Stimulated activated CD8-positive, alpha-beta memory T cell treated with anti-CD3 and anti-CD28 coated beads, Interleukin-4, amount 100 ng/mL, for 4 hours (primary cell): ENCODE data around the gene KIAA0753.

Experiments
- DNase-seq, 2 donors: peaks; one replicate each; pipeline ENCODE4 v3.0.0-alpha.2; 2020; ENCODE audit warnings: low read depth in 2 of 2, low spot score in 1 of 2

KIAA0753 gene

DNA sequence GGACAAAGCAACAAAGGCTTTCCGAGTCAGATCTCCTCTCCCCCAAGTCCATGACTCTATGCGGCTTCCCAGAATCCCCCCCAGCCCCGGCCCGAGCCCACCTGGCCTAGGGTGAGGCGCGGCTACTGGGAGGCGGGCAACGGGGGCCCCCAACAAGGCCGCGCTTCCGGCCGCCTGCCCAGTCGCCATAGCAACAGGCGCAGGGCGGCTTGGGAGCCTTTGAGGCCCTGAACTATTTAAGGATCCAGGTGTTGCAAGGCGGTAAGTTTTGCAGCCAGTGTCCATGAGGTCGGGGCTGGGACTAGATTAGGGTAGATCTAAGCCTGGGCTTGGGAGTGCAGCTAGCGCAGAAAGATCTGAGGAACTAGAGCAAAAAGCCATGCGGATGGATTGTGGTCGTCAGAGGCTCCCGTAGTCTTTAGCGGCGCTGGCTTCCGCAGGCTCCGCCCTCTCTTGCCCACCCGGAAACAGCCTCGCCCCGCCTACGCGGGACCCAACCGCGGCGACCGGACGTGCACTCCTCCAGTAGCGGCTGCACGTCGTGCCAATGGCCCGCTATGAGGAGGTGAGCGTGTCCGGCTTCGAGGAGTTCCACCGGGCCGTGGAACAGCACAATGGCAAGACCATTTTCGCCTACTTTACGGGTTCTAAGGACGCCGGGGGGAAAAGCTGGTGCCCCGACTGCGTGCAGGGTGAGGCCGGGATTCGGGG, at the start of gene KIAA0753, which contains the start of gene TXNDC17:
KIAA0753 (minus strand) TSS at position 176 of the 711 bp plus-strand sequence. CDS start 5,608 bp downstream, outside the sequence.
TXNDC17 (plus strand) TSS at position 525 of the 711 bp plus-strand sequence; CDS start at position 548, 23 bp downstream.
- DNase-seq: peak; percentile 81 to 83

DNA sequence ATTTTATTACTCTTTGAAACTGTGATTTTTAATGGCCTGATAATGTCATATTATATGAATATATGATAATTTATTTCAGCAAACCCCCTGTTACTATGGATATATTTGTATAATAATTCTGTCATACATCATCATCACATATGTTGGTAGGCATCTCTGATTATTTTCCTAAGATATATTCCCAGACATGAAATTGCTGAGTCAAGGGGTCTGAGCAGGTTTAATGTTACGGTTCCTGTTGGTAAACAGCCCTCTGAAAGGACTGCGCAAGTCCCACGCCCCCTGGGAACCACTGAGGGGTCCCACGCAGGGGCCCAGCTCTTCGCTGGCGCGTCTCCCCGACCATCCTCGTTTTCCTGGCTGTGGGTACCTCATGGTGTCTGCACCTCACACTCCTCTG, 48.4 kb upstream of the KIAA0753 start:
- no peak for DNase-seq

DNA sequence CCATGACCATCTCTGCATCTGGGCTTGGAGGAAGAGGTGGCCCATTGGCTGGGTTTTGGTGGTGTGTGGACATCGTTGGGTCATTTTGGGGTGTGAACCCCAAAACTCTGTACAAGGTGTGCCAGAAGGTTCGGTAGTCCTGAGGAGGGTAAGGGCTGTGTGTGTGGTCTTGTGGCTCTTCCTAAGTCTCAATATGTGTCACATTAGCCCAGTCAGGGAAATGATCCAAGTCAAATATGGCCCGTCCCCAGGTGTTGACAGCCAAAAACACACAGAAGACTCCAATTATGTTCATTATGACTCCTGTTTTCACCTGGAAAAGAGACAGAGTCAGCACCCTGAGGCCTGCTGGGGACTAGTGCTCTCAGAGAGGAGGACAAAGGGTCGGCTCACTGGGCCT, 45.5 kb upstream of the KIAA0753 start:
- no peak for DNase-seq

DNA sequence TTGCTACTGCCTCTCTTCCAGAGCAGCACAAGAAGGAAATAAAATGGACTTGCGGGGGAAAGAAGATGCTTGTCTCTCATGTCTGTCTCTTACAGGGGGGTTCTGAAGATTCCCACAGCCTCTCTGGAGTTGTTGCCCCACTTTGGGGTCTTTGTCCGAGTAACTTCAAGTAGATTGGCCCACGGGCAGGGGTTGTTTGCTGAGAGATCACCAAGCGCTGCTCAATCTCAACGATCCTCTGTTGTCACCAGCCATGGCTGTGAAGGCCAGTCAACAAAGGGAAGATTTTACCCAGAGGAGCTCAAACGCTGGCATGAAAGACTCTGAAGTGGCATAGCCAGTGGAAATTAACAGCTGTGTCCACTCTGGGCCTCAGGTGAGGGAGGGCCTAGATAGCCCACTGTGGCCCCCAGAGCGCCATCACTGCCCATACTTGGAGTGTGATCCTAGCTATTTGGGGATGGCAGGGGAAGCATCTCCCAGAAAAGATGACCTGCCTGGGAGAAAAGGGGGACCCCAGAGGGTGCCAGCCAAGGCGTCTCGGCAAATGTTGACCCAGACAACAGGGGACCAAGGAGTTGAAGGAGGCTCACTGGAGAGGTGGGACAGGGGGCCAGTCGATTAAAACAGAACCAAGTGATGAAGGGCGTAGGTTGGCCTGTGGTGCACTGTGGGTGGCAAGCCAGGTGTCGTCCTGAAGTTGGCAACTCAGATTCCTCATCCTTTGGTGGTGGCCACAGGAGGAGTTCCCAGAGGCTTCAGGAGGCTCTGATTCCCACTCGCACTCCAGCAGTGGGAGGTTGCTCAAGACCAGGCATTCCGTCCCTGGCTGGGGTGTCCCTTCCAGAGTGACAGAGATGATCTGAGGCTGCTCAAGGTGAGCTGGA, 44.6 kb upstream of the KIAA0753 start:
- no peak for DNase-seq

DNA sequence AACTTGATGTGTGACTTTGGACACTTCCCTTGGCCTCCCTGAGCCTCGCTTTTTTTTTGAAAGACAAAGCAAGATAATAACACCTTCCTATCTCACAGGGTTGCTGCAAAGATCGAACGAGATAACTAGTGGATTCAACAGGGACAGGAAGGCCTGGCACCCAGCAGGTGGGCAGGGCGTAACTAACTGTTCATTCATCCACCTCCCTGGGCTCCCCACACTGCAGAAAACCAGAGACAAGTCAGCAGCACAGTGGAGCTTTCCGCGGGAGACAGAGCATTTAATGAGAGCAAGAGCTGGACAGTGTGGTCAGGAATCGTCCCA, 43.9 kb upstream of the KIAA0753 start:
- no peak for DNase-seq

DNA sequence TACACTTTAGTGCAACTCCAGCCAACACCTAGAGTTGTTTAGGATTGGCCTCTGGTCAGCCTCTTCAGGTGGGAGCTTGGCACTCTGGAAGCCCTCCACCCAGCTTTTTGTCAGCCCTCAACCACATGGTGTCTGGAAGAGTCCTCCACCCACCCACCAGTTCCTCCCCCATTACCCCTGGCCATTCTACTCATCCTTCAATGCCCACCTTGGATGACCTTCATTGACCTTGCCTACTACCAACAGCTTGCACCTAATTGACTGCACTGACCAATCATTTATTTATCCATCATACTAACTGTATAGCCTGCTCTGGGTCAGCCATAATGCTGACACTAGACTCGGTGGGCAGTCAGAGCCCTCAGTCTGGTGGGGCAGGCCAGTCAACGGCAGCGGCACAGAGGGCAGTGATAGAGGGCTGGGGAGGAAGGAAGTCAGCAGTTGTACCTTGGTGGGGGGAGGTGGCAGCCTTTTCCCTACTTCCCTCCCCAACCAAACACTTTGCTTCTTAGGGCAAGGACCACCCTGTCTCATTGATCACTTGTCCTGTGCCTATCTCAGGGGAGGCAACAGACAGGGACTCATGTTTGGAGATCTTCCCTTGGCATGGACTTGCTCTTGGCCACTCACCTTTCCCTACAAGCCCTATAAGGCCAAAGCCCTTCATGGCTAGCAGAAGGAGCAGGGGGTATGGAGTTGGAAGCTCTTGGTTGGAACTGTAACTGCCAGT, 43.4 kb upstream of the KIAA0753 start:
- no peak for DNase-seq

DNA sequence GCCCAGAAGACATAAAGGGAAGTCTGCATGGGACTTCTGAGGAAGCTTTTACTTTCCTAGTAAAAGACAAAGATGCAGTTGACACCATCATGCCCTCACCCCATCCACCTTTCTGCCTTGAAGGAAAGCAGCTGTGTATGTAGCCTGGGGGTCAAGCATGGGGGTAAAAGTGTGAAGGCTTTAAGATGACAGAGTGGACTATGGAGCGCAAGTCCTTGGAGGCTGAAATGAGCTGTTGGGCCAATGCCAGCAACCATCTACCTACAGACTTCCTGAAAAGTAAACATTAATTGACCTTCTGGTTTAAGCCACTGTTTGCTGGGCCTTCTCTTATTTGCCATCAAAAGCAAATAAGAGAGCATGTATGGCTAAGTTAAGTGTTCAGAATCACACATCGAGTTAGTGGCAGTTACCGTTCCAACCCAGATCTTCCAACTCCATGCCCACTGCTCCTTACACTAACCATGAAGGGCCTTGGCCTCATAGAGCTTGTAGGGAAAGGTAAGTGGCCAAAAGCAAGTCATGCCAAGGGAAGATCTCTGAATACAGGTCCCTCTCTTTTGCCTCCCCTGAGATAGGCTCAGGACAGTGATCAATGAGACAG, 42.7 kb upstream of the KIAA0753 start:
- no peak for DNase-seq

DNA sequence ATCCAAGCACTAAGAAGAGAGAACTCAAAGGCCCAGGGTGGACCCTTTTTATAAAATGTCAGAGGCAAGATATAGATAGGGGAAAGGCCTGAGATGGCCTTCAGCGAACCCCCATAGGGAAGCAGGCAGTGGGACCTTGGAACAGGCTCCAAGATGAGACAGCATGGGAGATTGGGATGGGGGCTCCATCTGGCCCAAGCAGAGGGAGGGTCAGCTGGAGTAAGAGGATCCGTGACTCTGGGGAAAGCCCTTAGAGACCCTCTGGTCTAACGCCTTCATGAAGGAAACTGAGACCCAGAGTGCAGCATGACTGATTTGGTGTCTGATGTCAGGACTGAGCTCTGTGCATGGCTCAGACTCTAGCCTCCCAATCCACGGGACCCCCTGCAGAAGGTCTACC, 41.8 kb upstream of the KIAA0753 start:
- no peak for DNase-seq

DNA sequence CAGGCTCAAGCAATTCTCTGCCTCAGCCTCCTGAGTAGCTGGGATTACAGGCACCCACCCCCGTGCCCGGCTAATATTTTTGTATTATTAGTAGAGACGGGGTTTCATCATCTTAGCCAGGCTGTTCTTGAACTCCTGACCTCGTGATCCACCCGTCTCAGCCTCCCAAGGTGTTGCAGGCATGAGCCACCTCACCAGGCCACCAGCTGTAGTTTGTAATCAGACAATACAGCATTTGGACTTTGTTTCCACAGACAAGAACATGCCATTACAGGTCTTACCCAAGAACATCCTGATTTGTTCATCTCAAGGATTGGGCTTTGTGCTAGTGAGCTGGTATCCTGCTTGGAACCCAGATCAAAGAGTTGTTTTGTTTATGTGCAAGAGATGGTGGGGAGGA, 41.2 kb upstream of the KIAA0753 start:
- no peak for DNase-seq

DNA sequence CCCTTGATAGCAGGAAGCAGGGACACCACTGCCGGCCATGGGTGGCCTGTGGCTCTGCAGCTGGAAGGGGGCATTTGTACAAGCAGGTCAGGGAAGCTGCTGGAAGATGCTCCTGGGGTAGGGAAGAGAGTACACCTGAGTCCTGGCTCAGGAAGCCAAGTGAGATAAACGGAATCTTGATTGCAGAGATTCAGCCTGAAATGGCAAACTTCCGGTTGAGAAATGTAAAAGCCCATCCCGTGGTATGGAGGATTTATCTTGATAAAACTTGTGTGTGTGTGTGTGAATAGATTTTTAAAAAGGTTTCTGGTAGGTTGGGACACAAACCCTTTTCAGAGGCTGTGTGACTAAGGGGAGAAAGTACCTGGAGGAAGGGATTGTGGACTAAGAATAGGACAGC, 40.7 kb upstream of the KIAA0753 start:
- DNase-seq: no peak

DNA sequence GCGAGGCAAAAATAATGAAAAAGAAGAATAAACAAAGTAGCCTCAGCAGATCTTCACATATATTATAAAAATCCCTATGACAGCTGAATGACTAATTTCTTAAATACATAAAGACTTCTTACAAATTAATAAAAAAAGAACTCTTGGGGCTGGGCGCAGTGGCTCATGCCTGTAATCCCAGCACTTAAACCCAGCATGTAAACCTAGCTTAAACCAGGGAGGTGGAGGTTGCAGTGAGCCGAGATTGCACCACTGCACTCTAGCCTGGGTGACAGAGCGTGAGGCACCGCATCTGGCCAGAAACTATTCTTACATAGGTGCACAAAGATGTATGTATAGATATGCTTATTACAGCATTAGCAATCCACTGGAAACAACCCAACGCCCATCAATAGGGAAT, 38.7 kb upstream of the KIAA0753 start:
- no peak for DNase-seq

DNA sequence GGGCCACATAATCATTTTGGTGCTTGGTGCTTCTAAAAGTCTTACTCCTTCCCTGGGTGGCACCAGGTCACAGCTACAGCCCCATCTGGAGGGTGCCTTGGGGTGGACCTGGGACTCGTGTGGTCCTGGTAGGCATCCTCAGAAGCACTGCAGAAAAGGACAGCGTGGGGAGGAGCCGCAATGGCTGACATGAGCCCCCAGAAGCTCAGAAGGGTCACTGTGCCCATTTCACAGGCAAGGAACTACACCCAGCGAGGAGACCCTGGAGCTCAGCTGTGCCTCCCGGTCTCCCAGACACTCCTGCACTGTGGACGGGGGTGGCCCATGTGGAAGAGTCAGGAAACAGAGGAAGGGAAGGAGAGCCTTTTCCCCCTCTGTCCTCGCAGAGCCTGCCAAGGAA, 37.4 kb upstream of the KIAA0753 start:
- DNase-seq: no peak

DNA sequence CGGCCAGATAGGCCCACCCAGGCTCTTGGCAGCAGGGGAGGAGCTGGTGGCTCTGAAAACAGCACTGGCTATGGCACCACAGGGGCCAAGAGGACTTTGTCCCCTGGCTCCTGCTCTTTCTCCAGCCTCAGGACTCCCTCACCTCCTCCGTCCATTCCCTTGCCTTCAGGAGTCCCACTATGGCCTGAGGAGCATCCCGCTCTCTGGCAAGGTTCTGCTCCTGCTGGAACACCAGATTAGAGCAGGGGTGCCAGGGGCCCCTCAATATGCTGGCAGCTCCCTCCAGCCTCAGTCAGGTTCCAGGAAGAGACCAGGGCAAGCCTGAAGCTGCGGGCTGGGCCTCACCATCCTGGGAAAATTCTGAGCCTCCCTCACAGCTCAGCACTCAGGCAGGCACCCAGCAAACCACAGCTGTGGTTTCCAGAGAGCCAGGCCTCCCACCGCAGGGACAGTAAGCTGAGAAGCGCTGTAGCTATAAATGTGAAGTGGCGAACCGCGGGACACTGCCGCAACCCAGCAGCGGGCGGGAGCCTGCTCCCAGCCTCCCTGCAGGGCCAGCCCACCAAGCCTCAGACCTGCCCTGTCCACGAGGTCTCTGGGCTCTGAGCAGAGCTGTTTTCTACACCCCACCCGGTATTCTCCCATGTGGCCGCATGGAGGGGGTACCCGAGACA, 36.8 kb upstream of the KIAA0753 start:
- DNase-seq: no peak

DNA sequence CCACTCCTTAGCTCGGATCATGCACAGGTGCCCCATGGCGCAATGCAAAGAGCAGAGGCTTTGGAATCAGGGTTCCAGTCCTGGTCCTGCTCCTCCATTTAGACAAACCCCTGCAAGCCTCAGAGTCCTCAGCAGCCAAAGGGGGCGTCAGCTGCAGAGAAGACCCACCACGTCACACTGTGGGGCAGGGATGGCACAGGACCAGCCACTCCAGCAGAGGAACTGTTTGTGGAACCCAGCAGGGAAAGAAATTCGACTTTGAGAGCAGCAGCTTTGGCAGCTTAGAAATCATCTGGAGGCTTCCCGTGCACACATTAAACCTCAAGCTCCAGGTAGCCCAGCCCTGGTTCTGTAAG, 36.3 kb upstream of the KIAA0753 start:
- DNase-seq: no peak

DNA sequence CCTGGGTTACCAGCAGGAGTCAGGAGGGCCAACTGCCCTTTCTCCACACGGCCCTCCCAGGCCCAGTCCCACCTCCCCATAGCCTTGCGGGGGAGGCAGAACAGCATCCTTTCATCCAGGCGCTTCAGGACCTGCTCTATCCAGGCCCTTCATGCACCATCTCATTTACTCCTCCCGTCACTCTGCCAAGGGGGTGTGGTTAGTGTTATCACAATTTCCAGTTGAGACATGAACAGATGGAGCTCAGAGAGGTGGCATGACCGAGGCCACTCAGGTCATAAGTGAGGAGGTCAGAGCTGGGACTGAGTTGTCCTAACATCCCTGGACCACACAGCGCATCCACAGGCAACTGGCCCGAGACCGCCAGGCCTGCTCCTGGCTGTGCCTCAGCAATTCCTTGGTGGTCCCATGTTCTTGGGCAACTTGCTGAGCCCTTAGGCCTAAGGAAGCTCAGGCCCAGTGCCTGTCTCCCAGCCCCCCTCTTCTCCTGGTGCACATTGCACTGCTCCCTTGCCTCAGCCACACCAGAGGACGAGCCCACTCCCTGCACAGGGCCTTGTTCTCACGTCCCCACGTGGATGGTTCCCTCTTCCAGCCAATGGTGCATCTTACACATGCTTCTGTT, 34.8 kb upstream of the KIAA0753 start:
- no peak for DNase-seq

DNA sequence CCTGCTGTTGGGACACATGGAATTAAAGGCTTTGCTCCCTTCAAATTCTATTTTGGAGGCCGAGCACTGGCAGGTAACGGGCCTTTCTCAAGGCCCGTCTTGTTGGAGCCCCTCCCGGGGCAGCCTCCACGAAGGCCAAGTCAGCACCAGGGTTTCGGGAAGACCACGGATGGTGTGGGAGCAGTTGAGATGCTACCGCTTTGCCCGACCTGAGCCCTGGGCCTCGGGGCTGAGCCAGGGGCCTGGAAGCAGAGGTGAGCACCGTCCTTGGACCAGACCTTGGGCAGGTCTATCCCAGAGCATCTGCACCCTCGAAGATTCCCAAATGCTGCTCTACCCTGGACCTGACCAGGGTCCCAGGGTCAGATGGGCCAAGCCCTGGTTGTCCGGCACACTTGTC, 34.1 kb upstream of the KIAA0753 start:
- no peak for DNase-seq

DNA sequence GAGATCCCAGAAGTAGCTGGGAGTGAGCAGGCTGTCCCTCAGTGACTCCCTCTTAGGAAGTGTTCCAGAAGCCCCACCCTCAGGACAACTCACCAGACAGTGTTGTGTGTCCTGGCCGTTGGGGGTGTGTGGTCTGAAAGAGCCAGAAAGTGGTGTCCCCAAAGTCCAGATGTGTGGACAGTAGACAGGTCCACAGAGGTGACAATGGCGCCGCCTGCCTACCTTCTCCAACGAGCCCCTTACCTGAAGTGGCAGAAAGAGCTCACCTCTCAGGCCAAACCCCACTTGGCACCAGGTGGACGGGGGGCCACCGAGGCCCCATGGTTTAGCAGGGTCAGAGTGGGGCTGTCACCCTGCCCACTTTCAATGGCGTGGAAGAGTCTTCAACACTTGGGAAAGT, 30.9 kb upstream of the KIAA0753 start:
- no peak for DNase-seq

DNA sequence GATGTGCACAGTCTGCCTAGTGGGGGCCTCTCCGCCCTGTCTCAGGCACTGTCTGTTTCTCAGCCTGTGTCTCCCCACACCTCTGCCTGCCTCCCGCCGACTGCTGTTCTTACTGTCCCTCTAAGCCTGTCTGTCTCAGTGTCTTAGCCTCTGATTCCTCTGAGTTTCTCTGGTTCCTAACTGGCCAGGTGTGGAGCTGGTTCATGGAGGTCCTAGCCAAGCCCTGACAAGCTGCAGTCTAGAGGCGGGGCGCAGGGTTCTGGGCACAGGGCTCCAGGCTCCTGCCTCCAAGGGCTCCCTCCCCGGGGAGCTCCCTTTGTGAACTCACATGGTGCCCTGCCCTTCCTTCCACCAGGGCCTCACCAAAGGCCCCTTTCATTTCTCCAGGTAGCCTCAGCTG, 30.5 kb upstream of the KIAA0753 start:
- no peak for DNase-seq

DNA sequence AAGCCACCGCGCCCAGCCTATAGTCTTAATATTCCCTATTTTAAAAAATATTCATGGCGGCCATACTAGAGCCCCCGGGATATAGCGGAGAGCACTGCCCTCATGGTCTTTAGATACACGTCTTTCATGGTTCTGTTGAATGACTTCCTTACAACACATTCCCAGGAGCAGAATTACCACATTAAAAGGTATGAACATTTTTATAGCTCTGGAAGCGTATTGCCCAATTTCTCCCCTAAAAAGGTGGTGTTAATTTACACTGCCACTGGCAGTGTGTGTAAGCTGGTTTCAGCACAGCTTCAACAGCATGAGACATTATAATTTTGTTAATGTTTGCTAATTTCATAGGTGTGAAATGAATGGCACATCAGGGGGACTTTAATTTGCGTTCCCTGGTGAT, 30.1 kb upstream of the KIAA0753 start:
- DNase-seq: no peak

DNA sequence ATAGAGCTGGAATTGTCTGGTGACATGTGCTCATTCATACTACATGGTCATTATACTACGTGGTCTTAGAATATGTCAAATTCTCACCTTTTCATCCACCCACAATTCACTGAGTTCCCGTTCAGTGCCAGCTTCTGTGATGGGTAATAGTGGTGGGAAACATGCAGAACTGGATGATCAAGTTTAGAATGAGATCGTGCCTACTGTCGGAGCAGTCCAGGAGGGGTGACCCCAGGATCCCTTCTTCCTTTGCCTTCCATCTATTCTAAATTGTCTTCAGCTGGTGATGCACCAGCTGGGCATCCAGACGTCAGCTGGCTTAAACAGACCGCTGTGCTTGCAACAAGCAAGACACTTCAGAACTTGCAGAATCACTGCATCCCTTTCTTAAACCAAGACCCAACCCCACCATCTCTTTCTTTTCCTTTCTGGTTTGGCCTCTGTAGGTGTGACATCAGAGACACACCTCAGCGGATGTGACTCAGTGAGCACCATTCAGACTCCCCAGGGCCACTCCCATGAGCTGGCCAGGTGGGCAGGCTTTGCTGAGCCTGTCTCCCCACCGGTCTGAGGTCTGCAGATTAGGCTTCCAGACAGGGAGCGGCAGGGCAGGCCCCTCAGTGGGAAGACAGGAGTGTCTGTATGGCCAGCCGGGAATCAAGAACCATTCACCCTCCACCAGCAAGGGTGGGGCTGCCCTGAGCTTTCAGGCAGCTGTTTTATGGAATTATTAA, 29.1 kb upstream of the KIAA0753 start:
- no peak for DNase-seq
